ENCODE measurements around the gene PHF20. TPM values are rescaled to one million over a fixed set of nuclear protein-coding genes. Genes with fewer than 3 reads are reported as not detected.

The PHF20 gene
- polyA plus RNA-seq, 1 donor from 2014 or later = 49.2 TPM

GRCh38 chr20:35724321-35725230 lies 47.2 kb upstream of the PHF20 start:
- Histone ChIP-seq H3F3A (ENCODE audit: insufficient read depth, low read length, poor library complexity, severe bottlenecking) (no peaks in the 10 kb centered on the region), H3K9me3 (ENCODE audit: low read length) (no peaks in the 10 kb centered on the region), H3K36me3 (ENCODE audit: insufficient read depth, low read length) (no peaks in the 10 kb centered on the region), H3K27ac (ENCODE audit: low read length) (no peak overlapping the region), H4K20me1 (ENCODE audit: insufficient read depth) (peaks cover 34% of the 10 kb centered on the region), H3K27me3 (ENCODE audit: insufficient read depth, low read depth, low read length) (no peaks in the 10 kb centered on the region), H3K9me2 (ENCODE audit: insufficient read depth, low read length) (no peaks in the 10 kb centered on the region), H3K9ac (ENCODE audit: low read length) (no peak overlapping the region), H3K4me3 (ENCODE audit: low read length) (no peak overlapping the region), H3K4me2 (ENCODE audit: low read length) (no peak overlapping the region), H2AFZ (ENCODE audit: low read depth, low read length) (no peak overlapping the region), H3K79me2 (replicated peaks; ENCODE audit: insufficient read depth, low read length) (peaks cover 47% of the 10 kb centered on the region)
- TF ChIP-seq MXI1 (conservative IDR thresholded peaks at IDR 0.05; ENCODE audit: poor library complexity, severe bottlenecking) = no peak
- no peak for TF ChIP-seq REST (IDR thresholded peaks at IDR 0.05; ENCODE audit: borderline replicate concordance)

DNA sequence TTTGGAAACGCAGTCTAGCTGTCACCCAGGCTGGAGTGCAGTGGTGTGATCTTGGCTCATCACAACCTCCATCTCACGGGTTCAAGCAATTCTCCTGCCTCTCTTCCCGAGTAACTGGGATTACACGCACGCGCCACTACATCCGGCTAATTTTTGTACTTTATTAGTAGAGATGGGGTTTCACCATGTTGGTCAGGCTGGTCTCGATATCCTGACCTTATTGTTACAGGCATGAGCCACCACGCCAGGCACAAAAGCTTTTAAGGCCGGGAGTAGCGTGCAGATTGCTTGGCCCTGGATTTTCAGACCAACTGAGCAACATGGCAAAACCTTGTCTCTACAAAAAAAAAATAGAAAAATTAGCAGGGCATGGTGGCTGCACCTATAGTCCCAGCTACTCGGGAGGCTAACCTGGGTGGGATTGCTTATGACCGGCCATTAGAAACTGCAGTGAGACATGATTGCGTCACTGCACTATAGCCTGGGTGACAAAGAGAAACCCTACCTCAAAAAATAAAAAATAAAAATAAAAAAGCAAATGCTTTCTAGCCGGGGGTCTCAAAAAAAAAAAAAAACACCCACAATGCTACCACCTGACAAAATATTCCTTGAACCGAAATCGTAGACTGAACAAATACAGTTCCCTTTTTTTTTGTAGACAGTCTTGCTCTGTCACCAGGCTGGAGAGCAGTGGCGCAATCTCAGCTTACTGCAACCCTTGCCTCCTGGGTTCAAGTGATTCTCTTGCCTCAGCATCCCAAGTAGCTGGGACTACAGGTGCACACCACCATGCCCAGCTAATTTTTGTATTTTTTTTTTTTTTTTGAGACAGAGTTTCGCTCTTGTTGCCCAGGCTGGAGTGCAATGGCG lies 44.7 kb upstream of the PHF20 start:
- Histone ChIP-seq H3K4me2 (ENCODE audit: low read length) (no peak overlapping the region), H3K79me2 (replicated peaks; ENCODE audit: insufficient read depth, low read length) (peaks cover 53% of the 10 kb centered on the region), H3K9me2 (ENCODE audit: insufficient read depth, low read length) (no peaks in the 10 kb centered on the region), H3K27me3 (ENCODE audit: insufficient read depth, low read depth, low read length) (no peaks in the 10 kb centered on the region), H3K9ac (ENCODE audit: low read length) (no peak overlapping the region), H3K36me3 (ENCODE audit: insufficient read depth, low read length) (no peaks in the 10 kb centered on the region), H3K27ac (ENCODE audit: low read length) (no peak overlapping the region), H3K9me3 (ENCODE audit: low read length) (no peaks in the 10 kb centered on the region), H3F3A (ENCODE audit: insufficient read depth, low read length, poor library complexity, severe bottlenecking) (no peaks in the 10 kb centered on the region), H4K20me1 (ENCODE audit: insufficient read depth) (peaks cover 35% of the 10 kb centered on the region), H2AFZ (ENCODE audit: low read depth, low read length) (no peak overlapping the region), H3K4me3 (ENCODE audit: low read length) (no peak overlapping the region)
- TF ChIP-seq REST (IDR thresholded peaks at IDR 0.05; ENCODE audit: borderline replicate concordance) (no peak), TAF1 (IDR thresholded peaks at IDR 0.05; ENCODE audit: low read depth) (no peak), MXI1 (conservative IDR thresholded peaks at IDR 0.05; ENCODE audit: poor library complexity, severe bottlenecking) (no peak), RAD21 (conservative IDR thresholded peaks at IDR 0.05) (no peak), EP300 (conservative IDR thresholded peaks at IDR 0.05; ENCODE audit: poor library complexity, severe bottlenecking) (no peak), POLR2AphosphoS5 (IDR thresholded peaks at IDR 0.05) (no peak), EZH2 (IDR thresholded peaks at IDR 0.05; ENCODE audit: borderline replicate concordance, insufficient read depth, low read length, poor library complexity, severe bottlenecking) (no peak), SMC3 (conservative IDR thresholded peaks at IDR 0.05; ENCODE audit: poor library complexity) (no peak)
- TF ChIP-seq, protein P1, sequence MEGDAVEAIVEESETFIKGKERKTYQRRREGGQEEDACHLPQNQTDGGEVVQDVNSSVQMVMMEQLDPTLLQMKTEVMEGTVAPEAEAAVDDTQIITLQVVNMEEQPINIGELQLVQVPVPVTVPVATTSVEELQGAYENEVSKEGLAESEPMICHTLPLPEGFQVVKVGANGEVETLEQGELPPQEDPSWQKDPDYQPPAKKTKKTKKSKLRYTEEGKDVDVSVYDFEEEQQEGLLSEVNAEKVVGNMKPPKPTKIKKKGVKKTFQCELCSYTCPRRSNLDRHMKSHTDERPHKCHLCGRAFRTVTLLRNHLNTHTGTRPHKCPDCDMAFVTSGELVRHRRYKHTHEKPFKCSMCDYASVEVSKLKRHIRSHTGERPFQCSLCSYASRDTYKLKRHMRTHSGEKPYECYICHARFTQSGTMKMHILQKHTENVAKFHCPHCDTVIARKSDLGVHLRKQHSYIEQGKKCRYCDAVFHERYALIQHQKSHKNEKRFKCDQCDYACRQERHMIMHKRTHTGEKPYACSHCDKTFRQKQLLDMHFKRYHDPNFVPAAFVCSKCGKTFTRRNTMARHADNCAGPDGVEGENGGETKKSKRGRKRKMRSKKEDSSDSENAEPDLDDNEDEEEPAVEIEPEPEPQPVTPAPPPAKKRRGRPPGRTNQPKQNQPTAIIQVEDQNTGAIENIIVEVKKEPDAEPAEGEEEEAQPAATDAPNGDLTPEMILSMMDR (IDR thresholded peaks at IDR 0.05; ENCODE audit: poor library complexity, severe bottlenecking) = no peak
